Right atrium auricular region (tissue), 2 donors: ENCODE data around the gene SBK3. TPM values are rescaled to one million over a fixed set of nuclear protein-coding genes. Genes with fewer than 3 reads are reported as not detected.
"Not testable (repeated sequence)": the region's sequence is repeated elsewhere in the genome, so short reads cannot be mapped to it uniquely, and the experiment has no call there.

Source experiments
- DNase-seq: peaks from one replicate; pipeline ENCODE4 v3.0.0-alpha.2; 2019; ENCODE audit warnings: low spot score
- H3K27ac ChIP-seq, 2 donors: fragments of 200-600 bp; sonication (generic); 1 replicate in 1 of 2; 2 replicates in 1 of 2; pipeline ENCODE4 v1.5.1; 2016 to 2019
- H3K27me3 ChIP-seq, 2 donors: fragments of 200-600 bp; sonication (generic); one replicate each; pipeline versions ENCODE4 v1.5.1 to v1.6.0; 2017 to 2019
- H3K36me3 ChIP-seq: fragments of 200-600 bp; sonication (generic); one replicate; pipeline ENCODE4 v1.5.1; 2016
- H3K4me1 ChIP-seq, 2 donors: fragments of 200-600 bp; sonication (generic); one replicate each; pipeline versions ENCODE4 v1.5.1 to v1.6.0; 2017 to 2019
- H3K4me3 ChIP-seq, 2 donors: fragments of 200-600 bp; sonication (generic); 1 replicate in 1 of 2; 2 replicates in 1 of 2; pipeline ENCODE4 v1.5.1; 2017 to 2019; ENCODE audit warnings: mild to moderate bottlenecking in 1 of 2, moderate library complexity in 1 of 2
- H3K9me3 ChIP-seq, 2 donors: fragments of 200-600 bp; sonication (generic); one replicate each; pipeline ENCODE4 v1.5.1; 2019
- CTCF ChIP-seq, 2 donors: fragments of 200-600 bp; sonication (generic); IDR thresholded peaks; one replicate each; pipeline ENCODE4 v1.5.1; 2019; ENCODE audit warnings: antibody characterized with exemption in 2 of 2
- total RNA-seq, 2 donors: library from RNA; depleted of rRNA; stranded (reverse); fragments of >200 nt; gene quantifications; one replicate each; pipeline ENCODE4 v1.1.0, GENCODE V29; 2016

The SBK3 gene
- total RNA-seq, 2 donors from 2014 or later, result 97.5 to 103 TPM

DNA sequence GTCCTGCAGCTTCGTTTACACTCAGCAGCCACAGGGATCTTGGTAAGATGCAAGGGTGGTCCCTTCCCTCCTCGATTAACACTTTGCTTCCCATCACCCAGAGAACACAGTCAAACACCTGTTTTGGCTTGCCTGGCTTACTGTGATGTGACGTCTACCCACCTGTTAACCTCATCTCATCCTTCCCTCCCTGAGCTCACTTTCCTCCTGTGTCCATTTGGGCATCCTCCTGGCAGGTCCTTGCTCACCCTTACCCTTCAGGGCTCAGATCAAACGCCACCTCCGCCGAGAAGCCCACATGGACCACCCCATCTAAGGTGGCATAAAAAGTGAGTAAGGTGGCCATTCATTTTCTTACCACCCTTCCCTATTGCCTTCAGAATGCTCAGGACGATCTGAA is 44.8 kb upstream of the SBK3 start:
- TF ChIP-seq CTCF (IDR thresholded peaks at IDR 0.05), result no peak
- Histone ChIP-seq H3K27ac (no peak overlapping the region), H3K4me1 (peaks cover 0 to 29% of the 10 kb centered on the region in 2 donors), H3K36me3 (peaks cover 10% of the 10 kb centered on the region), H3K9me3 (no peaks in the 10 kb centered on the region), H3K27me3 (no peaks in the 10 kb centered on the region), H3K4me3 (no peak overlapping the region)
- DNase-seq, result no peak

GRCh38 chr19:55588738-55589137 is 43.4 kb upstream of the SBK3 start:
- Histone ChIP-seq H3K27me3 (no peaks in the 10 kb centered on the region), H3K36me3 (peaks cover 9% of the 10 kb centered on the region), H3K27ac (no peak overlapping the region), H3K4me1 (peaks cover 0 to 29% of the 10 kb centered on the region in 2 donors), H3K4me3 (no peak overlapping the region), H3K9me3 (no peaks in the 10 kb centered on the region)
- no peak for TF ChIP-seq CTCF (IDR thresholded peaks at IDR 0.05)
- no peak for DNase-seq

- no peaks in the 10 kb centered on the region for H3K27me3 ChIP-seq
- peak; percentile 91 for DNase-seq
- no peak for TF ChIP-seq CTCF (IDR thresholded peaks at IDR 0.05)
- no peaks in the 10 kb centered on the region for H3K9me3 ChIP-seq
- peaks cover 6% of the 10 kb centered on the region for H3K36me3 ChIP-seq
- H3K4me3 ChIP-seq, result peak overlapping the region; percentile 18 to 48
- H3K4me1 ChIP-seq, result peaks cover 0 to 29% of the 10 kb centered on the region in 2 donors
- H3K27ac ChIP-seq, result no peak overlapping the region
Measured at GRCh38 chr19:55586976-55587668, 41.8 kb upstream of the SBK3 start.

- Histone ChIP-seq H3K27me3 (no peaks in the 10 kb centered on the region), H3K36me3 (no peaks in the 10 kb centered on the region), H3K9me3 (no peaks in the 10 kb centered on the region), H3K27ac (peak overlapping the region; percentile 65 to 67), H3K4me3 (peak overlapping the region; percentile 38 to 45), H3K4me1 (peaks cover 0 to 41% of the 10 kb centered on the region in 2 donors)
- TF ChIP-seq CTCF (IDR thresholded peaks at IDR 0.05), result no peak
- DNase-seq, result peak; percentile 61
Measured at GRCh38 chr19:55585658-55586339, 40.5 kb upstream of the SBK3 start.

DNA sequence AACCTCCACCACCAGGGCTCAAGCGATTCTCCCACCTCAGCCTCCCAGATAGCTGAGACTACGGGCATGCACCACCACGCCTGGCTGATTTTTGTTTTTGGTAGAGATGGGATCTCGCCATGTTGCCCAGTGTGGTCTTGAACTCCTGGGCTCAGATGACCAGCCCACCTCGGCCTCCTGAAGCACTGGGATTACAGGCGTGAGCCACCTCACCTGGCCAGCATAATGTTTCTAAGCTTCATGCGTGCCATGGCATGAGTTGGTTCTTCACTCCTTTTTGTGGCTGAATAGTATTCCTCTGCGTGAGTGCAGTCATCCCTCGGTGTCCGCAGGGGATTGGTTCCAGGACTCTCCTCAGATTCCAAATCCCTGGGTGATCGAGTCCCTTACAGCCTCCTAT is 39.5 kb upstream of the SBK3 start:
- Histone ChIP-seq H3K36me3 (no peaks in the 10 kb centered on the region), H3K4me1 (peaks cover 0 to 41% of the 10 kb centered on the region in 2 donors), H3K9me3 (no peaks in the 10 kb centered on the region), H3K27me3 (no peaks in the 10 kb centered on the region), H3K4me3 (no peak overlapping the region), H3K27ac (peak overlapping the region in 1 of 2 donors; percentile 65)
- DNase-seq, result no peak
- no peak for TF ChIP-seq CTCF (IDR thresholded peaks at IDR 0.05)

DNA sequence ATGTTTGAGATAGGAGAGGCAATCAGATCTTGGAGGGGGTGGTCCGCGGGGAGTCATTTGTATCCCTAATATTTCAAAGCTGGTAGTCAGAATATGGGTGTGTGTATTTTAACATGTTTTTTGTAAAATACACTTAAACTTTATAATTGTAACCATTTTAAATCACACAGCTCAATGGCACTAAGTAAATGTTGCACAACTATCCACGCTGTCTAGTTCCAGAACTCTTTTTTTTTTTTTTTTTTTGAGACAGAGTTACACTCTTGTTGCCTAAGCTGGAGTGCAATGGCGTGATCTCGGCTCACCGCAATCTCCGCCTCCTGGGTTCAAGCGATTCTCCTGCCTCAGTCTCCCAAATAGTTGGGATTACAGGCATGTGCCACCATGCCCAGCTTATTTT is 38.6 kb upstream of the SBK3 start:
- H3K27me3 ChIP-seq, H3K36me3 ChIP-seq, DNase-seq, H3K4me3 ChIP-seq, H3K27ac ChIP-seq, H3K9me3 ChIP-seq: not testable (repeated sequence)
- H3K4me1 ChIP-seq, result peaks cover 0 to 41% of the 10 kb centered on the region in 2 donors

- not testable (repeated sequence) for H3K4me3 ChIP-seq, H3K9me3 ChIP-seq, H3K27ac ChIP-seq, H3K27me3 ChIP-seq, DNase-seq, H3K36me3 ChIP-seq
- peaks cover 0 to 32% of the 10 kb centered on the region in 2 donors for H3K4me1 ChIP-seq
Measured at GRCh38 chr19:55582284-55582683, 36.9 kb upstream of the SBK3 start.
